ENCODE measurements around the gene C19orf33.

- TF ChIP-seq CTCF (IDR thresholded peaks at IDR 0.05): no peak
- no peak for TF ChIP-seq PRDM15 (CRISPR knock-in tag; IDR thresholded peaks at IDR 0.05)
- TF ChIP-seq ATF3 (CRISPR knock-in tag; conservative IDR thresholded peaks at IDR 0.05): no peak
- TF ChIP-seq TEAD4 (CRISPR knock-in tag; IDR thresholded peaks at IDR 0.05): no peak
- TF ChIP-seq, protein P1, sequence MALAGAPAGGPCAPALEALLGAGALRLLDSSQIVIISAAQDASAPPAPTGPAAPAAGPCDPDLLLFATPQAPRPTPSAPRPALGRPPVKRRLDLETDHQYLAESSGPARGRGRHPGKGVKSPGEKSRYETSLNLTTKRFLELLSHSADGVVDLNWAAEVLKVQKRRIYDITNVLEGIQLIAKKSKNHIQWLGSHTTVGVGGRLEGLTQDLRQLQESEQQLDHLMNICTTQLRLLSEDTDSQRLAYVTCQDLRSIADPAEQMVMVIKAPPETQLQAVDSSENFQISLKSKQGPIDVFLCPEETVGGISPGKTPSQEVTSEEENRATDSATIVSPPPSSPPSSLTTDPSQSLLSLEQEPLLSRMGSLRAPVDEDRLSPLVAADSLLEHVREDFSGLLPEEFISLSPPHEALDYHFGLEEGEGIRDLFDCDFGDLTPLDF (CRISPR knock-in tag; IDR thresholded peaks at IDR 0.05): no peak
- no peak for TF ChIP-seq PRRX2 (CRISPR knock-in tag; IDR thresholded peaks at IDR 0.05)
- TF ChIP-seq SP1 (CRISPR knock-in tag; conservative IDR thresholded peaks at IDR 0.05): no peak
Observed at GRCh38 chr19:38329651-38330050, 25.6 kb downstream of the C19orf33 start.
